ENCODE measurements around the gene TKTL1. TPM values are rescaled to one million over a fixed set of nuclear protein-coding genes. Genes with fewer than 3 reads are reported as not detected.

The TKTL1 gene
- total and polyA plus RNA-seq, 2 experiments from 2014 or later, result not detected

DNA sequence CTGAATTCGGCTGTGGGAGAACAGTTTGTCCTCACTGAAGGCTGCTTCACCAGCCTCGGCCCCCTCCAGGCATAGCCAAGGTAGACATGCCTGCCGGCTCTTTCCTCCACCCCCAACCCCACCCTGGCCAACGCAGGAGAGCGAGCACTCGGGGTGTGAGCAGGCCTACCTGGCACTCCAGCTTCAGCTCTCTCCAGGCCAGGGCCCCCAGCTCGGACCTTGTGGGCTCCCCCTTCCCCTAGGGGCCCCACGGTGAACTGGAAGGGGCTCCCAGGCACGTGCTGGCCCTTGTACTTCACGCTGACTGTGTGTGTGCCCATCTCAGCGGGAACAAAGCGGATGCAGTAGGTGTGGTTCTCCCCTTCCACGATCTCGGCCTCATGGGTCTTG is 56.4 kb downstream of the TKTL1 start (continued):
- no peak for TF ChIP-seq CTCF (conservative IDR thresholded peaks at IDR 0.05; ENCODE audit: low read depth in 2 of 2)

DNA sequence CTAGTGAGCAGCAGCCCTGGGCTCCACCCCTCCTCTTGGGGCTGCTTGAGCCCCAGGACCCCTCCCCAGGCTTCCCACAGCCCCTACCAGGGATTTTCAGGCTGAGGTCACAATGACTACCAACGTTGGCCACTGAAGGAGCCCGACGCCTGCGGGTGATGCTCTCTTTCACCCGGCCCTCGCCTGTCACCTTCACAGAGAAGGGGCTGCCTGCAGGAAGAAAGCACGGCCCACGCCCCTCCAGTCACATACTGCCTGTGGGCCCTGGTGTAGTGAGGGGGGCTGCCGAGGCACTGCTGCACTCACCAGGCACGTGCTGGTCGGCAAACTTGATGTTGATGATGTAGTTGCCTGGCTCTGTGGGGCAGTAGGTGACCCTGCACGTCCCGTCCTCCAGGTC is 56.9 kb downstream of the TKTL1 start:
- ATAC-seq (no peak), DNase-seq (ENCODE audit: low spot score) (no peak)
- Histone ChIP-seq H3K4me1 (ENCODE audit: insufficient read depth) (no peaks in the 10 kb centered on the region), H3K36me3 (ENCODE audit: insufficient read depth) (peaks cover 14% of the 10 kb centered on the region), H4K20me1 (replicated peaks; ENCODE audit: insufficient read depth) (no peaks in the 10 kb centered on the region), H3K9me2 (ENCODE audit: insufficient read depth) (no peaks in the 10 kb centered on the region), H3K4me3 (no peak overlapping the region), H3K79me2 (replicated peaks; ENCODE audit: insufficient read depth) (no peaks in the 10 kb centered on the region), H3K27me3 (ENCODE audit: insufficient read depth) (no peaks in the 10 kb centered on the region), H2AFZ (no peak overlapping the region), H3K27ac (ENCODE audit: low read depth) (no peak overlapping the region), H3K4me2 (no peak overlapping the region), H3F3A (replicated peaks; ENCODE audit: low read depth) (peaks cover 10% of the 10 kb centered on the region)
- Mint-ChIP-seq H3K36me3 (ENCODE audit: low read depth) (peaks cover 70% of the 10 kb centered on the region), H3K4me1 (no peaks in the 10 kb centered on the region), H3K27me3 (ENCODE audit: insufficient read depth, low read depth, poor library complexity) (peaks cover 4% of the 10 kb centered on the region), H3K9me3 (no peaks in the 10 kb centered on the region; the same call in 2 of the 3 replicates), H3K27ac (no peak overlapping the region), H3K4me3 (no peak overlapping the region)
- TF ChIP-seq EZH2phosphoT487 (IDR thresholded peaks at IDR 0.05; ENCODE audit: unreplicated experiment), result no peak
- TF ChIP-seq CREB1 (CRISPR knock-in tag; IDR thresholded peaks at IDR 0.05; ENCODE audit: low read depth), result no peak
- TF ChIP-seq, protein P1, sequence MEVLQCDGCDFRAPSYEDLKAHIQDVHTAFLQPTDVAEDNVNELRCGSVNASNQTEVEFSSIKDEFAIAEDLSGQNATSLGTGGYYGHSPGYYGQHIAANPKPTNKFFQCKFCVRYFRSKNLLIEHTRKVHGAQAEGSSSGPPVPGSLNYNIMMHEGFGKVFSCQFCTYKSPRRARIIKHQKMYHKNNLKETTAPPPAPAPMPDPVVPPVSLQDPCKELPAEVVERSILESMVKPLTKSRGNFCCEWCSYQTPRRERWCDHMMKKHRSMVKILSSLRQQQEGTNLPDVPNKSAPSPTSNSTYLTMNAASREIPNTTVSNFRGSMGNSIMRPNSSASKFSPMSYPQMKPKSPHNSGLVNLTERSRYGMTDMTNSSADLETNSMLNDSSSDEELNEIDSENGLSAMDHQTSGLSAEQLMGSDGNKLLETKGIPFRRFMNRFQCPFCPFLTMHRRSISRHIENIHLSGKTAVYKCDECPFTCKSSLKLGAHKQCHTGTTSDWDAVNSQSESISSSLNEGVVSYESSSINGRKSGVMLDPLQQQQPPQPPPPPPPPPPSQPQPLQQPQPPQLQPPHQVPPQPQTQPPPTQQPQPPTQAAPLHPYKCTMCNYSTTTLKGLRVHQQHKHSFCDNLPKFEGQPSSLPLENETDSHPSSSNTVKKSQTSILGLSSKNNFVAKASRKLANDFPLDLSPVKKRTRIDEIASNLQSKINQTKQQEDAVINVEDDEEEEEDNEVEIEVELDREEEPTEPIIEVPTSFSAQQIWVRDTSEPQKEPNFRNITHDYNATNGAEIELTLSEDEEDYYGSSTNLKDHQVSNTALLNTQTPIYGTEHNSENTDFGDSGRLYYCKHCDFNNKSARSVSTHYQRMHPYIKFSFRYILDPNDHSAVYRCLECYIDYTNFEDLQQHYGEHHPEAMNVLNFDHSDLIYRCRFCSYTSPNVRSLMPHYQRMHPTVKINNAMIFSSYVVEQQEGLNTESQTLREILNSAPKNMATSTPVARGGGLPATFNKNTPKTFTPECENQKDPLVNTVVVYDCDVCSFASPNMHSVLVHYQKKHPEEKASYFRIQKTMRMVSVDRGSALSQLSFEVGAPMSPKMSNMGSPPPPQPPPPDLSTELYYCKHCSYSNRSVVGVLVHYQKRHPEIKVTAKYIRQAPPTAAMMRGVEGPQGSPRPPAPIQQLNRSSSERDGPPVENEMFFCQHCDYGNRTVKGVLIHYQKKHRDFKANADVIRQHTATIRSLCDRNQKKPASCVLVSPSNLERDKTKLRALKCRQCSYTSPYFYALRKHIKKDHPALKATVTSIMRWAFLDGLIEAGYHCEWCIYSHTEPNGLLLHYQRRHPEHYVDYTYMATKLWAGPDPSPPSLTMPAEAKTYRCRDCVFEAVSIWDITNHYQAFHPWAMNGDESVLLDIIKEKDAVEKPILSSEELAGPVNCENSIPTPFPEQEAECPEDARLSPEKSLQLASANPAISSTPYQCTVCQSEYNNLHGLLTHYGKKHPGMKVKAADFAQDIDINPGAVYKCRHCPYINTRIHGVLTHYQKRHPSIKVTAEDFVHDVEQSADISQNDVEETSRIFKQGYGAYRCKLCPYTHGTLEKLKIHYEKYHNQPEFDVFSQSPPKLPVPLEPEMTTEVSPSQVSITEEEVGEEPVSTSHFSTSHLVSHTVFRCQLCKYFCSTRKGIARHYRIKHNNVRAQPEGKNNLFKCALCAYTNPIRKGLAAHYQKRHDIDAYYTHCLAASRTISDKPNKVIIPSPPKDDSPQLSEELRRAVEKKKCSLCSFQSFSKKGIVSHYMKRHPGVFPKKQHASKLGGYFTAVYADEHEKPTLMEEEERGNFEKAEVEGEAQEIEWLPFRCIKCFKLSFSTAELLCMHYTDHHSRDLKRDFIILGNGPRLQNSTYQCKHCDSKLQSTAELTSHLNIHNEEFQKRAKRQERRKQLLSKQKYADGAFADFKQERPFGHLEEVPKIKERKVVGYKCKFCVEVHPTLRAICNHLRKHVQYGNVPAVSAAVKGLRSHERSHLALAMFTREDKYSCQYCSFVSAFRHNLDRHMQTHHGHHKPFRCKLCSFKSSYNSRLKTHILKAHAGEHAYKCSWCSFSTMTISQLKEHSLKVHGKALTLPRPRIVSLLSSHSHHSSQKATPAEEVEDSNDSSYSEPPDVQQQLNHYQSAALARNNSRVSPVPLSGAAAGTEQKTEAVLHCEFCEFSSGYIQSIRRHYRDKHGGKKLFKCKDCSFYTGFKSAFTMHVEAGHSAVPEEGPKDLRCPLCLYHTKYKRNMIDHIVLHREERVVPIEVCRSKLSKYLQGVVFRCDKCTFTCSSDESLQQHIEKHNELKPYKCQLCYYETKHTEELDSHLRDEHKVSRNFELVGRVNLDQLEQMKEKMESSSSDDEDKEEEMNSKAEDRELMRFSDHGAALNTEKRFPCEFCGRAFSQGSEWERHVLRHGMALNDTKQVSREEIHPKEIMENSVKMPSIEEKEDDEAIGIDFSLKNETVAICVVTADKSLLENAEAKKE (CRISPR knock-in tag; IDR thresholded peaks at IDR 0.05), result no peak
- TF ChIP-seq EZH2 (IDR thresholded peaks at IDR 0.05; ENCODE audit: low read depth, unreplicated experiment), result no peak
- TF ChIP-seq, protein P2, sequence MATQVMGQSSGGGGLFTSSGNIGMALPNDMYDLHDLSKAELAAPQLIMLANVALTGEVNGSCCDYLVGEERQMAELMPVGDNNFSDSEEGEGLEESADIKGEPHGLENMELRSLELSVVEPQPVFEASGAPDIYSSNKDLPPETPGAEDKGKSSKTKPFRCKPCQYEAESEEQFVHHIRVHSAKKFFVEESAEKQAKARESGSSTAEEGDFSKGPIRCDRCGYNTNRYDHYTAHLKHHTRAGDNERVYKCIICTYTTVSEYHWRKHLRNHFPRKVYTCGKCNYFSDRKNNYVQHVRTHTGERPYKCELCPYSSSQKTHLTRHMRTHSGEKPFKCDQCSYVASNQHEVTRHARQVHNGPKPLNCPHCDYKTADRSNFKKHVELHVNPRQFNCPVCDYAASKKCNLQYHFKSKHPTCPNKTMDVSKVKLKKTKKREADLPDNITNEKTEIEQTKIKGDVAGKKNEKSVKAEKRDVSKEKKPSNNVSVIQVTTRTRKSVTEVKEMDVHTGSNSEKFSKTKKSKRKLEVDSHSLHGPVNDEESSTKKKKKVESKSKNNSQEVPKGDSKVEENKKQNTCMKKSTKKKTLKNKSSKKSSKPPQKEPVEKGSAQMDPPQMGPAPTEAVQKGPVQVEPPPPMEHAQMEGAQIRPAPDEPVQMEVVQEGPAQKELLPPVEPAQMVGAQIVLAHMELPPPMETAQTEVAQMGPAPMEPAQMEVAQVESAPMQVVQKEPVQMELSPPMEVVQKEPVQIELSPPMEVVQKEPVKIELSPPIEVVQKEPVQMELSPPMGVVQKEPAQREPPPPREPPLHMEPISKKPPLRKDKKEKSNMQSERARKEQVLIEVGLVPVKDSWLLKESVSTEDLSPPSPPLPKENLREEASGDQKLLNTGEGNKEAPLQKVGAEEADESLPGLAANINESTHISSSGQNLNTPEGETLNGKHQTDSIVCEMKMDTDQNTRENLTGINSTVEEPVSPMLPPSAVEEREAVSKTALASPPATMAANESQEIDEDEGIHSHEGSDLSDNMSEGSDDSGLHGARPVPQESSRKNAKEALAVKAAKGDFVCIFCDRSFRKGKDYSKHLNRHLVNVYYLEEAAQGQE (IDR thresholded peaks at IDR 0.05; ENCODE audit: unreplicated experiment), result no peak
- no peak for TF ChIP-seq STAT1 (IDR thresholded peaks at IDR 0.05; ENCODE audit: unreplicated experiment)
- TF ChIP-seq POLR2AphosphoS5 (IDR thresholded peaks at IDR 0.05; ENCODE audit: low read depth), result no peak
- no peak for TF ChIP-seq CTCF (conservative IDR thresholded peaks at IDR 0.05; ENCODE audit: low read depth in 2 of 2)
- TF ChIP-seq ETS1 (IDR thresholded peaks at IDR 0.05), result no peak
- no peak for TF ChIP-seq ZNF331 (CRISPR knock-in tag; IDR thresholded peaks at IDR 0.05; ENCODE audit: low read depth)
